Measurements from ENCODE around the gene TBC1D22A.
"Not testable (repeated sequence)": the region's sequence is repeated elsewhere in the genome, so short reads cannot be mapped to it uniquely, and the experiment has no call there.

TBC1D22A gene

DNA sequence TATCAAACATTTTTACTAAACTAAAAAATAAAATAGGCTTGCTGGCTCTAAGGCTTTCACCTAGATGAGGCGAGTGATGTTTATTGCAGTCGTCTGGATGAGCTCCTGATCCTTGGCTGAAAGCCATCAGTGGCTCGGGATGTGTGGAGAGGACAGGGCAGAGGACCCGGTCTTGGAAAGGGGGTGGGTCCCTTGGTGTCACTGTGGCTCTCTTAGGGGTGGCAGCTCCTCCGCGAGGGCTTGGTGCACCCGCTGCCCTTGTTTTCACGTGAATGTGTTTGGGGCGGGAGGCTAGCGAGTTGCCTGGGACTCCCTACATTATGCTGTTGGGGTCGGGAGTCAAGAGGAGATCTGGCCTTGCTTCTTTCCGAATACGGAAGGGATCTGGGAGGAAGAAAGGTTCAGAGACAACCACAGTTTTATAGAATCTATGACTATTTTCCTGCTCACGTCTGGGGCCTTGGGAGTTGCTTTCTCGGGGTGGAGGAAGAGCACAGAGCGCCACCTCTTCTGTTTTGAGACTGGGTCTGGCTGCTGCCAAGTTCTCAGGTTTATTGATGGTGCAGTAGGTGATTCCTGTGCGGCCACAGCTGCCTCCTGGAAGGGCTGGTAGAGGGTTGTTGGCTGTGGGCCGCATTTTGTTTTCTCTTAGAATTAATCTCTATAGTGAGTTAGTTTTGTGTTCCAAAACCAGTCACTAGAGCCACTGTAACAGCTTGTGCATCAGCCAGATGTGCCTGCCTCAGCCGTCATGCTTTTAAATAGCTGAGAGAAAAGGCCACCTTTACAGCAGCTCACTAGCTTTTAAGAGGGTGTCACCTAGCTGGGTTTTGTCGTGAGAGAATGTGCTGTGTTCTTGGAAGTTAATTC lies 12.8 kb downstream of the TBC1D22A start:
- no peak for DNase-seq

DNA sequence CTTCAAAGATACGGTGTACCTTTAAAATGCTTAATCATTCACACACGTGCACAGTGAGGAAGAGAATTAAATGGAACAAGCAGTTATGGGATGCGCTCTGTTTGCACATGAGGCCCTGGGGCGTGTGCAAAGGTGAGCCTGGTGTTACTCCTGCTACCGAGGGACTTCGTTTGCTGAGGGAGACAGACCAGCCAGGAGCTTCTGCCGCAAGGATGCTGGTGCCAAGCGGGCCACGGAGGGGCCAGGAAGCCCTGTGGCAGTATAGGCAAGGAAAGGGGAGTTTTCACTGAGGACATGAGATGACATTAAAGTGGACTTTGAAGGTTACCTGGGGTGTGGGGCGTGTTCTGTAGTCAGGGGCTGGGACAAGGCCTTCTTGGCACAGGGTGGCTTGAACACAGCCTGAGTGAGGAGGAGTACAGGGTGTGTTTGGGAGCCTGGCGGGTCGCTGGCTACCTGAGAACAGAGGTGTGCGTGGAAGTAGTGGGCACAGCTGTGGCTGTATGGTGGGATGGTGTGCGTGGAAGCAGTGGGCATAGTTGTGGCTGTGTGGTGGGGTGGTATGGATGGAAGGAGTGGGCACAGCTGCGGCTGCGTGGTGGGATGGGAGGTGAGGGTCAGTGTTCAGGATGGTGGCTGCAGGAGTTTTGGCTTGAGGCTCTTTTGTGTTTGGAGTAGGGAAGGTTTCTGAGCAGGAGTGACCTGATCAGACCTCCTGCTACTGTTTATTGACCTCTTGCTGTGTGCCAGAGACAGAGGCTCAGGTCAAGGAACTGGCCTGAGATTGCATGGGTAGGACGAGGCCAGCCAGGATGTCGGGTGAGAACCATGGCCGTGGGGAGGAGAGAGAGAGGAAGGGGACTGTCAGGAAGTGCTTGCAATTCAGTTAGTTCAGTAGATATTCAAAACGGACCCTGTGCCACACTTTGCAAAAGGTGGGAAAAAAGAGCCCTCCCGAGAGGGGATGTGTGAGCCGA lies 13.7 kb downstream of the TBC1D22A start:
- no peak for DNase-seq

DNA sequence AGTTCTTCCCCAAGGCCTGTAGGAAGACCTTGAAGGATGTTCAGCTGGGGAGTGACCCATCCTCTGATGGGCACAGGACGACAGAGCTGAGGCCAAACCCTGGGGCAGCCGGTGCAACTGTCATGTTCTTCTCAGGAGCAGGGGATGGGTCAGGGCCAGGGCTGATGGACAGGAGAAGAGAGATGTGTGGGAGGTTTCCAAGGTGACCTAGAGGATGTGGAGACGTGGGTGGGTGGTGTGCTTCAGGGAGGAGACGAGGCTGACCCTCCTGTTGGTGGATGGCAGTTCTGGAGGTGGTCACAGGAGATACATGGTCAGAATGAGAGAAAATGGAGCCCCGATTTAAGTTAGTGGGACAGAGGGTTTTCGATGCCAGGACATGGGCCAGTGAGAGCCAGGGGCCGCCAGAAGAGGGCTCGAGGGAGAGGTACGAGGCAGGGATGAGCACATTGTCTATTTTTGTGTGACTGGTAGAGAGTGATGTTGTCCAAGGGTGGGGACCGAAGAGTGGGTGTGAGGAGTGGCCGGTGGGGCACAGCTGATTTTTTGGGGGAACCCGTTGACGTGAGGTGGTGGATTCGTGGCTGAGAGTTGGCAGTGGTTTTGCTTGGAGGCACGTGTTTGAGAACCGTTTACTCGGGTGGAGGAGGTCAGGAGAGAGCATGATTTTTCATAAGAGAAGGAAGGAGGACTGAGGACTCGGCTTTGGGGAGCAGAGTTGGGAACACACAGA lies 14.6 kb downstream of the TBC1D22A start:
- DNase-seq: no peak

DNA sequence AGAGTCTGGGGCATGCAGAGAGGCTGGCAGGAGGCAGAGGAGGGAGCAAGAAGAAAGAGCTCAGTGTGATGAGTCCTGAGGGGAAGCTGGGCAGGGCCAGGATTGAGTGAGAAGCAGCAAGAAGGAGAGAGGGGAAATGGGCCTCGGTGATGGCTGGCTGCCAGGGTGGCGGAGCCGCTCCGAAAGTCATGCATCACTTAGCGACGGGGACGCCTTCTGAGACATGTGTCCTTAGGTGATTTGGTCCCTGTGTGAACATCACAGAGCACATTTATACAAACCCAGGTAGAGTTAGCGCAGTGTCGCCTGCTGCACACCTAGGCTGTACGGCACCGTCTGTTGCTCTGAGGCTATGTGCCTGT lies 15.1 kb downstream of the TBC1D22A start:
- DNase-seq: peak; percentile 59

DNA sequence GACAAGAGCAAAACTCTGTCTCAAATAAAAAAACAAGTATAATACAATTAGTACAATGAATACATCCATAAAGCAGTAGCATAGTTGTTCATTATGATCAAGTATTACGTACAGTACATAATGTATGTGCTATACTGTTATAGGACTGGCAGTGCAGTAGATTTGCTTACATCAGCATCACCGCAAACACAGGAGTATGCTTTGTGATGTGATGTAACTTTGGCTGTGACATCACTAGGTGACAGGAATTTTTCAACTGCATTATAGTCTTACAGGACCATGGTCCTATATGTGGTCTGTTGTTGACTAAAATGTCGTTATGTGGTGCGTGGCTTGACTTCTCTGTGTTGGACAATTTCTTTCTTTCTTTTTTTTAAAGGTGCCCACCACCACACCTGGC lies 16.6 kb downstream of the TBC1D22A start:
- no peak for DNase-seq

DNA sequence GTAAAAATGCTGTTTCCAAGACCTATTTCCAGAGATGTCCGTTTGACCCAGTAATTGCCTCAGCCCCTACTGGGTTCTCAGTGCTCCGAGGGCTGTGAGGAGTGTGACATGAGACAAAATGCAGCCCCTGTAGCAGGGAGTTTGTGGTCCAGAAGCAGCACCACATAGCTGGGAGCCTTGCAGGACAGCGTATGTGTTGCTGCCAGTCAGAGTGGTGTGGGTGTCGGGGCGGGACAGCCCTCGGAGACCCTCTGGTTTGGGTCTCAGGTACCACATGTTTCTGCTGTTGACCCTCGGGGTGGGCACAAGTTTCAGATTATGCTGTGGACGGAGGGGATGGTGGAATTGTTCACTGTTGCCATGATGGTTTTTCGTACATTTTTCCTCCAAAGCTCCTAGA lies 17.2 kb downstream of the TBC1D22A start:
- DNase-seq: no peak

DNA sequence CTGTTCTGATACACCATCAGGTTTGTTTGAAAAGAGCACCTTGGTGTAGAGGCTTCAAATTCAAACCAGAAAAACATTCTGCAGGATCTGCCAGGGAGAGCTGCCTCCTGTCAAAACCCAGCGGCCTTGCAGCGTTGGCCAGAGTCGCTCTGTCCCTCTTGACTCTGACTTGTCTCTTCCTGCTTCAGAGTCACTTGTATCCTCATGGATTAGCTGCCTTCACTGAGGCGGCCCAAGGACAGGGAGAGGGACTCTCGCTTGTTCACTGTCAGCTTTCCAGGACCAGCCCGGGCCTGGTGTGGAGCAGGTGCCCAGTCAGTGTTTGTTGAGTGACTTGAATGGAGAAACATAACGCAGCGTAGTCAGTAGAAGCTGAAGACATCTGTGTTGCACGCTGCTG lies 18.0 kb downstream of the TBC1D22A start:
- DNase-seq: no peak

DNA sequence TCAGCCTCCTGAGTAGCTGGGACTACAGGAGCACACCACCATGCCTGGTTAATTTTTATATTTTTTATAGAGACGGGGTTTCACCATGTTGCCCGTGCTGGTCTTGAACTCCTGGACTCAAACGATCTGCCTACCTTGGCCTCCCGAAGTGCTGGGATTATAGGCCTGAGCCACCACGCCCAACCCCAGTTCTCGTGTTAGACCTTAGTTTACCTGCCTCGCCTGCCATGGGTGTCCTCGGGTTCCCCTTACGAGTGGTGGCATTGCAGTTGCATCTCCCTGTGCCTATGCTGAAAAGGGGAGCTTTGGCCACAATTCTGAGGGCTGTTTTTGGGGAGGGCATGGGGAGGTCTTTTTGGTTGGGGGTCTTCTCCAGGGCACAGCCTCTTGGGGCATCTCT lies 18.8 kb downstream of the TBC1D22A start:
- DNase-seq: no peak

DNA sequence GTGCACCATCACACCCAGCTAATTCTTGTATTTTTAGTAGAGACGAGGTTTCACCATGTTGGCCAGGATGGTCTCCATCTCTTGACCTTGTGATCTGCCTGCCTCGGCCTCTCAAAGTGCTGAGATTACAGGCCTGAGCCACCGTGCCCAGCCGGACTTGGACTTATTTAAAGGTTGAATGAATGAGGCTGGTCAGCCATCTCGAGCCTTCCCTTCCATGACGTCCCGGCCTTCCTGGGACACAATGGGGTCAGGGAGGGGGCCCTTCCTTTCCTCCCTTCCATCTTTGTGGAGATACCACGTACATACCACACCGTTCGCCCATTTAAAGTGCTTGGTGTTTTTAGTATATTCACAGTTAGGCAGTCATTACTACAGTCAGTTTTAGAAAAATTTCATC lies 19.8 kb downstream of the TBC1D22A start:
- DNase-seq: not testable (repeated sequence)

DNA sequence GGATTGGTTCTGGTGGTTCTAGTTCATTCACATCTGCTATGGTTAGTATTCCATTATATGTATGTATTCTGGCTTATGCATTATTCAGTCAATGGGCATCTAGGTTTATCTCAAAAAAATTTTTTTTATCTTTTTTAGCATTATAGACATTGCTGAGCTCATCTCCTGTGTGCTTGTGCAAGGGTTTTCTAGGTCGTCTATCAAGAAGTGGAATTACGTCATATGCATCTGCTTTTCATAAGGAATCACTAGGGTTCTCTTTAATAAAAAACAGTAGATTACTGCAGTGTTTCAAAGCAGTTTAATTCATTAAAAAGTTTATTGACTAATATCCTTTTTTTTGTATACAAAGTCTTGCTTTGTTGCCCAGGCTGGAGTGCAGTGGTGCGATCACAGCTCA lies 21.3 kb downstream of the TBC1D22A start:
- peak; percentile 14 for DNase-seq

DNA sequence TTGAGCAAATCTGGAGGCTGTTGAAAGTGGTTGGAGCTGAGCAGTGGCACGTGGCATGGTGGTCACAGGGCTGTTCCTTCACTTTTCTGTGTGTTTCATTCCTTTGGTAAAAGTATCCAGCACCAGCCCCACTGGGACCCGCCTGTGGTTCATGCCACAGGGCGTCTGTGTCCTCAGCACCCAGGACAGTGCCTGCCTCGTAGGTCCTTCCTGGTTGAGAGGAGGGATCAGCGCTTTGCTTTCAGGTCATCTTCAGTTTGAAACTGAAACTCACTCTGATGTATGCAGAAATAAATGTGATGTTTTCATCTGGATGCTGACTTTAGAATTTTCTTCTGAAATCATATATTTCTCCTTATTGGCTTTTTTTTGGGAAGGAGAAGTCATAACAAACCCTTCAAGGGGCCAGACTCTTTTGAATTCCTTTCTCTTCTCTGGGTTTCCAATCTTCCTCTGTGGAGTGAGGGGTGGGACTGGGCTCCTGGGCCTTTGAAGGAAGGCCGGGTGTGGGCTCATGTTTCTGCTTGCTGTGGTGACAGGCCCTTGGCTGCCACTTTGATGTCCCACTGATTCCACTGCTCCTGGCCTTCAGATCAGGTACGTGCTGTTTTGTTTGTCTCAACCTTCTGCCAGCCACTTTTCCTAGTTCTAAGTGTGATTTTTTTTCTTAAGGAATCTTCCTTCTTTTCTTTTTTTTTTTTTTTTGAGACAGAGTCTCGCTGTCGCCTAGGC lies 26.2 kb downstream of the TBC1D22A start:
- peak; percentile 40 for DNase-seq

DNA sequence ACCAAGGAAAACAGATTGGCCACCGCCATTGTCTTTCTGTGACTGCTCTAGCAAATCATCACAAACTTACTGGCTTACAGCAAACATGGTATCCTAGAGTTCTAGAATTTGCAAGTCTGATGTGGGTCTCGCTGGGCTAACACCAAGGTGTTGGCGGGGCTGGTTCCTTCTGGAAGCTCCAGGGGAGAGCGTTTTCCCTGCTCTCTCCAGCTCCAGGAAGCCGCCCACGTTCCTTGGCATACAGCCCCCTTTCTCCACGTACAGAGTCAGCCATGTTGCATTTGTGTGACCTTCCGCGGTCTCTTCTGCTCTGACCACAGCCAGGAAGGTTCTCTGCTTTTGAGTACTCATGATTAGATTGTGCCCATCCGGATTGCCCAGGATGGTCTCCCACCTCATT lies 27.5 kb downstream of the TBC1D22A start:
- DNase-seq: no peak

DNA sequence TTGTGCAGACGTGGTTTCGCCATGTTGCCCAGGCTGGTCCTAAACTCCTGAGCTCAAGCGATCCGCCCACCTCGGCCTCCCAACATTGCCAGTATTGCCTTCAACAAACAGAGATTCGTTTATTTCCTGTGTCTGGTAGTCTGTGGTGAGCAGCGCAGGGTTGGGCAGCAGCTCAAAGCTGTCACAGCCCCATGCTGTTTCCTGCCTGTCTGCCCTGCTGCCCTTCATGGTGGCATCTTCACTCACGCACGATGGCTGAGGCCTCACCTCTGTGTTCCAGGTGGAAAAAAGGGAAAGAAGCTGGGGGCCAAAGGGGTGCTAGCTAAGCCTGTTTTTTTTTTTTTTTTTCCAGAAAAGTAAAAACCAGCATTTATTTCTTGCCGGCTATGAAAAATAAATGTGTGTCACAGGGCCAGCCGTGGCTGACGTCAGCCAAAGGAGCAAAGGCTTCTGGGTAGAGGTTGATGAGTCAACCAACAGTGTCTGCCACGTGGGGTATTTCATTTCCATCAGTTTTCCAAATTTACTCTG lies 28.8 kb downstream of the TBC1D22A start:
- peak; percentile 83 for DNase-seq

DNA sequence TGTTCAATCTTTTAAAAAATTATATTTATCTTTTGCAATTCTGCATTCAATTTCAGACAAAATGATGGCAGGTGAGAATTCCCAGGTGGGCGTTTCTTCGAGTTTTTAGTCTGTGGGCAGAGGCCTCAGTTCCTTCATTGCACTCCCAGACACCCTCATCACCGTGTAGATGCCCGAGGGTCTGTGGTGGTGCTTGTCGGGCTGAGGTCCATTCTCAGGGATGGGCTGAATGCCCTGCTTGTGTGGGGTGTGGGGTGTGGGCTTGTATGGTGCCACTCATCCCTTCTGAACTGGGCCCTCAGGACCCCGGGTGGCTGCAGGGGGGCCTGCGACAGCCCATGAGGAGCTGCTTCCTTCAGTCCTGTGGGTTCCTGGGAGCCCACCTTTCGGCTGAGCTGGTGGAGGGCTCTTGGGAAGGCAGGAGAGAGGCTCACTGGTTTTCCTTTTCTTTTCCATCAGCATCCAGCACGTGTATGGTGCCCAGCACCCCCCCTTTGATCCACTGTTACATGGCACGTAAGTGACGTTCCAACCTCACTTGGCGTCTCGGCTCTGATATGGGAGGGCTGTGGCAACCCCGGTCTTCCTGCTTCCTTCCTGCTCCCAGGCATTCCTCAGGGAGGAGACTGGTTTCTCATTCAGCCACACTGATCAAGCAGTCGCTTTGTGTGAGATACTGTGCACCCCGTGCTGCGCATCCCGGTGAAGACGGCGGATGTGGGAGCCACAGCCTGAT lies 29.8 kb downstream of the TBC1D22A start:
- DNase-seq: no peak

DNA sequence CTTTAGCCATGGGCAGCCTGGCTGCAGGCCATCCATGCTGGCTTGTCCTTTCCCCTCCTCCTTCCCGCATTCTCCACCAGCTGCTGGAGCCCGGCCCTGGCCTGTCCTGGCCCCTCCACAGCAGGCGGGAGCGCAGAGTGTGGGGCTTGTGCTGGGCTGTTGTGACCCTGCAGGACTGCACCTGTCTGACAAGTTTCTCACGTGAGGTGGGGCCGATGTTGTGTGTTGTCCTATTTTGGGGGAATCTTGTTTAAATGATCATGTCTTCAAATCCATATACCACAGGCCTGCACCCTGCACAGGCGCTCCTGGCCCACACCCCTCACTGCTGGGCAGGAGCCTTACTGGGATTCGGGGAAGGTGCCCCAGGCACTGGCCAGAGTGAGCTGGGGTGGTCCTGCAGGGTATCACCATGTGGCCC lies 30.4 kb downstream of the TBC1D22A start:
- DNase-seq: no peak

DNA sequence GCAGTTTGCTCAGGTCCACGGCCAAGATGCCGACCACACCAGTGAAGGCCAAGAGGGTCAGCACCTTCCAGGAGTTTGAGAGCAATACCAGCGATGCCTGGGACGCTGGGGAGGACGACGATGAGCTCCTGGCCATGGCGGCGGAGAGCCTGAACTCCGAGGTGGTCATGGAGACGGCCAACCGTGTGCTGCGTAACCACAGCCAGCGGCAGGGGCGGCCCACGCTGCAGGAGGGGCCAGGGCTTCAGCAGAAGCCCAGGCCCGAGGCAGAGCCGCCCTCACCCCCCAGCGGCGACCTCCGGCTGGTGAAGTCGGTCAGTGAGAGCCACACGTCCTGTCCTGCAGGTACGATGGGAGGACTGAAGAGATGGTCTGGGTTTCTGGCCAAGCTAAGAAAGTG lies 31.0 kb downstream of the TBC1D22A start:
- no peak for DNase-seq

DNA sequence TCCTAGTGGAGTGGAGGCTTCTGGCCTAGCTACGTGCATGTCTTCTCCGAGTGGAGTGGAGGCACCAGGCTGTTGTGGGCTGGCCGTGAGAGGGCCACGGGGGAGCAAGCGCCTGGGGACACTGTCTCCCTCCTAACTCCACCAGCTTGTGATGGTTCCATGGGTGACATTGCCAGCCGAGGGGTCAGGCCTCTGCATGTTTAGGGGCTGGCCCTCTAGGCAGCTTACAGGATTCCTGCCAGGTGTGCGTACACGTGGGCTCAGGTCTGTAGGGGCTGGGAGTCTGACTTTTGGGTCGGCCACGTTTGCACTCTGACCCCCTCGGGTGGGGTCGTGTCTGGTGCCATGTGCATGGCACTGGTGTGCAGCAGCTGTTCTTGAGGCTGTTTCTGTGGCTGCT lies 31.6 kb downstream of the TBC1D22A start:
- DNase-seq: no peak

DNA sequence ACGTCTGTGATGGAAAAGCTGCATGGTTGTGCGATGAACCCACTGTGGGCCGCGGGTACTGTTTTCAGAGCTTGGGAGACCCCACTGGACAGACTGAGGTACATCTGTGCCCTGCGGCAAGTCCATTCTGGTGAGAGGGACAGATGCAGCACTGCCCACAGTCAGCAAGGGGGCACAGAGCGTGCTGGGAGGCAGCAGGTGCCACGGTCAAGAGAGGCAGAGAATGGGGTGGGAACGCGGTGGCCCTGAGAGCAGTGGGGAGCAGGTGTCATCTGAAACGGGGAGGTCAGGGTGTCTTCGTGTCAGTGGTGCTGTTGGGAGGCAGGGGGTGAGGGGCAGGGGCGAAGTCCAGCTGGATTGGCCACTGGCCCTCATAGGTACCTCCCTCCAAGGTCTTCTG lies 32.0 kb downstream of the TBC1D22A start:
- DNase-seq: no peak

DNA sequence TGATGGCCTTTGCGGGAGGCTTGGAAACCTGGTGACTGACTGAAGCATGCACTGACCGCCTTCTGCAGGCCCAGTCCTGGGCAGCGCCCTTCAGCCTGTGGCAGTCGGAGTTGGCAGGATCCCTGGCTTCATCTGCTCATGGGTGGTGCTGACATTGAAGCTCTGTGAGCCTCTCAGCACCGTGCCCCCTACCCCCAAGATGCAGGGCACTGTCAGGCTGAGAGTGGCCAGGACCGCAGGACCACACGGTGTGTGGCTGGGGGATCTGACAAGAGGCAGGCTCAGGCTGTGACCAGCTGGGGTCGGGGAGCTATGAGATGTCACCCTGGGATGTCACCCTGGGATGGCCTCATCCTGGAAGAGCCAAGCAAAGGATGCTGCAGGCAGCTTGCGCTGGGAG lies 32.7 kb downstream of the TBC1D22A start:
- no peak for DNase-seq

DNA sequence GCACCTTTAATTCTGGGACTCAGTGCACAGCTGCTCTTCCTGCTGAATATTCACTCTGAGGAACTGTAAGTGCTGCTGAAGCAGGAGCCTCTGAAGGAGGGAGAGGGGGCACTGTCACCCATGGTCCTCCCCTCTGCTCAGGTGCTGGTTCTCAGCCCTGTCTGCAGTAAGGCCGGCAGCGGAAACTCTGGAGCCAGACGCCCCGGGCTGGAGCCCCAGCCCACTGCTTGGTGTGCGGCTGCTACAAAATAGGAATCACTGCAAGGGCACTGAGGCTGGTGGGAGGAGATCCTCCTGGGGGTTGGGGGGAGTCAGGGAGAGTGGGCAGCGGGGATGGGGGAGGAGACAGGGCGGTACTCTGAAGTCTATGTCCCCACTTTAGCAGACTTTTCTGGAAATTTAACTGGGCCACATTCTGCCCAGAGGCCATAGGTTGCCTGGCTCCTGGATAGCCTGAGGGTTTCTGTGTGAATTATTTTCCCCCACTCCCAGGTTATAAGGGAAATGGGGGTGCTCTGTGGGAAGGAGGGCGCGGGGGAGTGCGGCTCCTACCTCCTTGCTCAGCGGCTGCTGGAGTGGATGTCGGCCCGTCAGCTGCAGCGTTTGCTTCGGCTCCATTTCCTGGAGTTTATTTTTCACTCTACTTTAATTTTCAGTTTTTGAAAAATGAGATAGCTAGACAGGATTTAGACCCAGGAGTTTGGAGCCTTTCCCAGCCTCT lies 33.6 kb downstream of the TBC1D22A start:
- DNase-seq: no peak
